GM23338 (cell line): Measurements from ENCODE around the gene SORBS2. TPM values are rescaled to one million over a fixed set of nuclear protein-coding genes. Genes with fewer than 3 reads are reported as not detected.
A peak's percentile ranks its signal among the peaks of the same experiment; 100 is the strongest.

ENCODE experiments used
- ATAC-seq: fragments of 200-7000 bp; cut with Tn5 transposase; 3 replicates; pipeline ENCODE4 v1.9.1; 2020
- DNase-seq: peaks from one replicate; pipeline ENCODE4 v3.0.0-alpha.2; 2015; ENCODE audit warnings: low spot score
- H2AFZ ChIP-seq: fragments of 200-600 bp; sonication (generic); 2 replicates; pipeline ENCODE4 v1.8.0; 2016; ENCODE audit warnings: antibody characterized with exemption, mild to moderate bottlenecking, moderate library complexity
- H3F3A ChIP-seq: fragments of 200-600 bp; sonication (generic); replicated peaks from 2 replicates; pipeline ENCODE4 v1.8.0; 2017; ENCODE audit warnings: antibody characterized with exemption, mixed run types, low read depth
- H3K27ac ChIP-seq: fragments of 200-600 bp; sonication (generic); 2 replicates; pipeline ENCODE4 v1.6.1; 2016; ENCODE audit warnings: low read depth
- H3K27me3 ChIP-seq: fragments of 200-600 bp; sonication (generic); 2 replicates; pipeline ENCODE4 v1.8.0; 2016; ENCODE audit warnings: mild to moderate bottlenecking, mixed run types, moderate library complexity; ENCODE audit not compliant: insufficient read depth
- H3K36me3 ChIP-seq: fragments of 200-600 bp; sonication (generic); 2 replicates; pipeline ENCODE4 v1.8.0; 2016; ENCODE audit warnings: mild to moderate bottlenecking; ENCODE audit not compliant: insufficient read depth
- H3K4me1 ChIP-seq: fragments of 200-600 bp; sonication (generic); 2 replicates; pipeline ENCODE4 v1.8.0; 2016; ENCODE audit warnings: mild to moderate bottlenecking, moderate library complexity; ENCODE audit not compliant: insufficient read depth
- H3K4me2 ChIP-seq: fragments of 200-600 bp; sonication (generic); 2 replicates; pipeline ENCODE4 v1.7.1; 2017; ENCODE audit warnings: mixed run types
- H3K4me3 ChIP-seq: fragments of 200-600 bp; sonication (generic); 2 replicates; pipeline ENCODE4 v1.6.1; 2016; ENCODE audit warnings: mixed run types
- H3K79me2 ChIP-seq: fragments of 200-600 bp; sonication (generic); replicated peaks from 2 replicates; pipeline ENCODE4 v1.8.0; 2017; ENCODE audit warnings: mild to moderate bottlenecking; ENCODE audit not compliant: insufficient read depth
- H3K9me2 ChIP-seq: fragments of 200-600 bp; sonication (generic); 2 replicates; pipeline ENCODE4 v1.8.0; 2017; ENCODE audit not compliant: insufficient read depth
- H4K20me1 ChIP-seq: fragments of 200-600 bp; sonication (generic); replicated peaks from 2 replicates; pipeline ENCODE4 v1.8.0; 2017; ENCODE audit warnings: mild to moderate bottlenecking; ENCODE audit not compliant: insufficient read depth
- H3K27ac Mint-ChIP-seq: 2 replicates; pipeline ENCODE4 v1.8.0; 2020; ENCODE audit warnings: inconsistent platforms, mild to moderate bottlenecking, moderate library complexity, mixed read lengths
- H3K27me3 Mint-ChIP-seq: 3 replicates; pipeline ENCODE4 v1.8.0; 2022; ENCODE audit warnings: low read depth, mild to moderate bottlenecking, moderate library complexity, mixed read lengths, inconsistent platforms; ENCODE audit not compliant: insufficient read depth, poor library complexity
- H3K36me3 Mint-ChIP-seq: 3 replicates; pipeline ENCODE4 v1.8.0; 2021; ENCODE audit warnings: low read depth, mild to moderate bottlenecking, inconsistent platforms, moderate library complexity, mixed read lengths
- H3K4me1 Mint-ChIP-seq: 3 replicates; pipeline ENCODE4 v1.8.0; 2020; ENCODE audit warnings: mild to moderate bottlenecking, inconsistent platforms, mixed read lengths
- H3K4me3 Mint-ChIP-seq: 3 replicates; pipeline ENCODE4 v1.8.0; 2021; ENCODE audit warnings: moderate library complexity, mild to moderate bottlenecking, inconsistent platforms, mixed read lengths
- H3K9me3 Mint-ChIP-seq: 3 replicates; pipeline ENCODE4 v1.8.0; 2020; ENCODE audit warnings: moderate library complexity, mild to moderate bottlenecking, inconsistent platforms, mixed read lengths
- CREB1 ChIP-seq: fragments of 250-450 bp; sonication (Bioruptor Pico); IDR thresholded peaks from 2 replicates; pipeline ENCODE4 v1.5.0; 2020; ENCODE audit warnings: low read depth, mild to moderate bottlenecking, moderate library complexity
- CTCF ChIP-seq, 2 experiments: fragments of 200-600 bp in 1 of 2; sonication (generic) in 1 of 2; conservative IDR thresholded peaks; 2 replicates each; pipeline versions ENCODE4 v1.5.1 to v1.6.1; 2016 to 2017; ENCODE audit warnings: antibody characterized with exemption in 2 of 2, low read depth in 2 of 2, mild to moderate bottlenecking in 2 of 2, moderate library complexity in 1 of 2
- ETS1 ChIP-seq: IDR thresholded peaks from 2 replicates; pipeline ENCODE4 v1.6.1; 2016; ENCODE audit warnings: antibody characterized with exemption
- EZH2 ChIP-seq: fragments of 200-600 bp; sonication (generic); IDR thresholded peaks from one replicate; pipeline ENCODE4 v1.8.0; 2017; ENCODE audit warnings: antibody characterized with exemption, mild to moderate bottlenecking, low read depth; ENCODE audit not compliant: unreplicated experiment
- EZH2phosphoT487 ChIP-seq: fragments of 200-600 bp; sonication (generic); IDR thresholded peaks from one replicate; pipeline ENCODE4 v1.8.1; 2018; ENCODE audit warnings: antibody characterized with exemption; ENCODE audit not compliant: unreplicated experiment
- JUNB ChIP-seq: IDR thresholded peaks from one replicate; pipeline ENCODE4 v1.6.1; 2016; ENCODE audit warnings: antibody characterized with exemption; ENCODE audit not compliant: unreplicated experiment
- NANOG ChIP-seq: IDR thresholded peaks from 2 replicates; pipeline ENCODE4 v1.6.1; 2016; ENCODE audit warnings: antibody characterized with exemption, borderline replicate concordance
- POLR2AphosphoS5 ChIP-seq: IDR thresholded peaks from 2 replicates; pipeline ENCODE4 v1.6.1; 2016; ENCODE audit warnings: antibody characterized with exemption, low read depth
- REST ChIP-seq: IDR thresholded peaks from one replicate; pipeline ENCODE4 v1.6.1; 2018; ENCODE audit warnings: antibody characterized with exemption; ENCODE audit not compliant: unreplicated experiment
- STAT1 ChIP-seq: IDR thresholded peaks from one replicate; pipeline ENCODE4 v1.6.1; 2016; ENCODE audit warnings: antibody characterized with exemption; ENCODE audit not compliant: unreplicated experiment
- ZNF114 ChIP-seq: fragments of 250-450 bp; sonication (Bioruptor Pico); IDR thresholded peaks from 2 replicates; pipeline ENCODE4 v1.5.0; 2020; ENCODE audit warnings: mild to moderate bottlenecking, moderate library complexity
- ZNF331 ChIP-seq: fragments of 250-450 bp; sonication (Bioruptor Pico); IDR thresholded peaks from 2 replicates; pipeline ENCODE4 v1.5.0; 2020; ENCODE audit warnings: low read depth, mild to moderate bottlenecking, moderate library complexity
- ZNF462 ChIP-seq: fragments of 250-450 bp; sonication (Bioruptor Pico); IDR thresholded peaks from 2 replicates; pipeline ENCODE4 v1.5.0; 2020; ENCODE audit warnings: mild to moderate bottlenecking, moderate library complexity
- polyA plus RNA-seq: library from polyadenylated mRNA; unstranded; fragments of >200 nt; fragmentation: Nextera tagmentation; extraction: Ambion mirVana; gene quantifications from 2 replicates; pipeline ENCODE4 v1.2.1, GENCODE V29; 2016
- total RNA-seq: library from RNA; depleted of rRNA; stranded (reverse); fragments of >200 nt; shearing (Covaris generic); gene quantifications from 2 replicates; pipeline ENCODE4 v1.2.3, GENCODE V29; 2014

The SORBS2 gene
- total and polyA plus RNA-seq, 2 experiments from 2014 or later: 17.8 to 27.6 TPM

GRCh38 chr4:185825737-185826136 lies 13.7 kb upstream of the SORBS2 start:
- peaks cover 10% of the 10 kb centered on the region for H3K4me1 Mint-ChIP-seq
- TF ChIP-seq REST: no peak
- TF ChIP-seq ZNF331 (CRISPR knock-in tag): no peak
- TF ChIP-seq CREB1: no peak
- no peak for TF ChIP-seq STAT1
- no peak for TF ChIP-seq CTCF (conservative IDR thresholded peaks at IDR 0.05; ENCODE audit: low read depth in 2 of 2)
- TF ChIP-seq NANOG: no peak
- no peak for TF ChIP-seq JUNB
- no peak for TF ChIP-seq ZNF462 (CRISPR knock-in tag)
- no peak for TF ChIP-seq EZH2
- TF ChIP-seq ETS1: no peak
- no peak for TF ChIP-seq ZNF114 (CRISPR knock-in tag)
- no peak for TF ChIP-seq POLR2AphosphoS5
- no peak for TF ChIP-seq EZH2phosphoT487
- H3K4me3 Mint-ChIP-seq: no peak overlapping the region
- H3K36me3 ChIP-seq: no peaks in the 10 kb centered on the region
- no peaks in the 10 kb centered on the region for H3K9me3 Mint-ChIP-seq
- DNase-seq (no peak), ATAC-seq (no peak)
- peaks cover 24% of the 10 kb centered on the region for H3K9me2 ChIP-seq
- no peaks in the 10 kb centered on the region for H4K20me1 ChIP-seq
- H3K79me2 ChIP-seq: no peaks in the 10 kb centered on the region
- H3K4me3 ChIP-seq: no peak overlapping the region
- 0 out of 2 replicates have a peak, but pooled peaks cover 3% of the 10 kb centered on the region for H3F3A ChIP-seq
- H3K27ac Mint-ChIP-seq: no peak overlapping the region
- peaks cover 7% of the 10 kb centered on the region for H3K27me3 Mint-ChIP-seq
- H3K27ac ChIP-seq: no peak overlapping the region
- peaks cover 5% of the 10 kb centered on the region; the same call in 1 of the 3 replicates for H3K36me3 Mint-ChIP-seq
- H3K4me1 ChIP-seq: peaks cover 6% of the 10 kb centered on the region; the same call in 1 of the 2 replicates
- peak overlapping the region; percentile 61; the same call in 1 of the 2 replicates for H2AFZ ChIP-seq
- H3K27me3 ChIP-seq: no peaks in the 10 kb centered on the region
- no peak overlapping the region for H3K4me2 ChIP-seq
